ENCODE results near the gene PANK4. TPM values are rescaled to one million over a fixed set of nuclear protein-coding genes. Genes with fewer than 3 reads are reported as not detected.

PANK4 gene
- total RNA-seq, 4 donors from 2014 or later = 22.5 to 48.9 (median 37.9) TPM

GRCh38 chr1:2516946-2517345 lies 9.4 kb downstream of the PANK4 start:
- H3K9me3 ChIP-seq = no peaks in the 10 kb centered on the region
- H3K27me3 ChIP-seq = no peaks in the 10 kb centered on the region
- TF ChIP-seq CTCF (IDR thresholded peaks at IDR 0.05) (no peak), POLR2A (IDR thresholded peaks at IDR 0.05; ENCODE audit: low read depth) (no peak), EP300 (IDR thresholded peaks at IDR 0.05) (no peak), POLR2AphosphoS5 (IDR thresholded peaks at IDR 0.05) (no peak)
- DNase-seq (ENCODE audit: extremely low spot score) = no peak
- WGBS = 92% methylated on average over 12 of the region's 14 CpGs
- H3K27ac ChIP-seq (replicated peaks in 1 of 4) = no peak overlapping the region
- no peak overlapping the region for H3K4me3 ChIP-seq
- intact Hi-C loops (cut with DNase I) = no loop called here
- no peaks in the 10 kb centered on the region for H3K4me1 ChIP-seq
- H3K36me3 ChIP-seq = peaks cover 94 to 98% (median 98%) of the 10 kb centered on the region in 4 donors

GRCh38 chr1:2516124-2516523 lies 10.3 kb downstream of the PANK4 start:
- no peak for DNase-seq (ENCODE audit: extremely low spot score)
- no peak overlapping the region for H3K4me3 ChIP-seq
- intact Hi-C loops (cut with DNase I) = no loop called here
- TF ChIP-seq POLR2AphosphoS5 (IDR thresholded peaks at IDR 0.05) = no peak
- no peak for TF ChIP-seq POLR2A (IDR thresholded peaks at IDR 0.05; ENCODE audit: low read depth)
- TF ChIP-seq CTCF (IDR thresholded peaks at IDR 0.05) = no peak
- TF ChIP-seq EP300 (IDR thresholded peaks at IDR 0.05) = no peak
- 94% methylated on average over 17 of the region's 17 CpGs for WGBS
- no peaks in the 10 kb centered on the region for H3K9me3 ChIP-seq
- no peaks in the 10 kb centered on the region for H3K27me3 ChIP-seq
- no peak overlapping the region for H3K27ac ChIP-seq (replicated peaks in 1 of 4)
- H3K36me3 ChIP-seq = peaks cover 97 to 100% (median 100%) of the 10 kb centered on the region in 4 donors
- H3K4me1 ChIP-seq = no peaks in the 10 kb centered on the region

- no peaks in the 10 kb centered on the region for H3K4me1 ChIP-seq
- H3K4me3 ChIP-seq = no peak overlapping the region
- TF ChIP-seq CTCF (IDR thresholded peaks at IDR 0.05) (no peak), EP300 (IDR thresholded peaks at IDR 0.05) (no peak), POLR2AphosphoS5 (IDR thresholded peaks at IDR 0.05) (no peak), POLR2A (IDR thresholded peaks at IDR 0.05; ENCODE audit: low read depth) (no peak)
- no peaks in the 10 kb centered on the region for H3K9me3 ChIP-seq
- 91% methylated on average over 11 of the region's 11 CpGs for WGBS
- H3K27ac ChIP-seq (replicated peaks in 1 of 4) = no peak overlapping the region
- no peak for DNase-seq (ENCODE audit: extremely low spot score)
- intact Hi-C loops (cut with DNase I) = no loop called here
- H3K36me3 ChIP-seq = peaks cover 97 to 100% (median 100%) of the 10 kb centered on the region in 4 donors
- no peaks in the 10 kb centered on the region for H3K27me3 ChIP-seq
Measured at GRCh38 chr1:2515763-2516080, 10.7 kb downstream of the PANK4 start.

DNA sequence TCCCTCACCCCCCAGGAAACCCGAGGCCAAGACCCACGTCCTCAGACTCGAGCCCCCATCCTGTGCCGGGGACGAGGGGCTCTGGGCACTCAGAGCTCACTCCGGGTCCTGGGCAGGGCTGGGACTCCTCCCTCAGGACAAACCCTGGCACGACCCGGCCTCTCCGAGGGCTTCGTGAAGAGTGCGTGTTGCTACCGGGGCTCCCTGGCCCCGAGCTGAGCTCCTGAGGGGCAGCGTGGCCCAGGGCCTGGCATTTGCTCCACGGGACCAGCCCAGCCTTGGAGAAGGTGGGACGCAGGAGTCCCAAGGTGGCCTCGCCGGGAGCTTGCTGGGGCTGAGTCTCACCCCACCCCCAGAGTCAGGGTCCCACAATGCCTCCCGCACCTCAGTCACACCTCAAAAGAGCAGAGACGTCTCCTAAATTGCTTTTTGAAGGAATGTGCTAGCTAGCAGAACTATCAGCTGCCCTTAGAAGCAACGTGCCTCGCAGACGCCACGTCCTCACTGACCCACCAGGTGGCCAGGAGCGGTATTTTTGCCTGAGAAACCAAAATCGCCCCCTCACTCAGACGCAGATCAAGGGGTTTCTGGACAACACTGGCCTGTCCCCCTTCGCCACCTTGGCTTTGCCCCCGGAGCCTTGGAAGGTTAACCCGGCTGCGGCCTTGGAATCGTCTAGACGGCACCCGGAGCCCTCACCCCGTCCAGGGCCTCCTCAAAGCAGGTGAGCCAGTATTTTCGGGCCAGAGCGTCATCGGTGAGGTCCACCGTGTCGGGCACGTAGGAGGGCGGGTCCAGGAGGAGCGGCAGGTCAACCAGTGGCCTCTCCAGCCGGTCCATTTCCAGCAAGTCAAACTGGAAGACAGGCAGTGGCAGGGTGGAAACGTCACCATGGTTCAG lies 11.3 kb downstream of the PANK4 start:
- TF ChIP-seq CTCF (IDR thresholded peaks at IDR 0.05) (no peak), EP300 (IDR thresholded peaks at IDR 0.05) (no peak), POLR2AphosphoS5 (IDR thresholded peaks at IDR 0.05) (no peak), POLR2A (IDR thresholded peaks at IDR 0.05; ENCODE audit: low read depth) (no peak)
- intact Hi-C loops (cut with DNase I) = no loop called here
- peaks cover 97 to 100% (median 100%) of the 10 kb centered on the region in 4 donors for H3K36me3 ChIP-seq
- H3K4me3 ChIP-seq = no peak overlapping the region
- no peaks in the 10 kb centered on the region for H3K9me3 ChIP-seq
- no peaks in the 10 kb centered on the region for H3K4me1 ChIP-seq
- H3K27me3 ChIP-seq = no peaks in the 10 kb centered on the region
- 92% methylated on average over 28 of the region's 45 CpGs for WGBS
- no peak overlapping the region for H3K27ac ChIP-seq (replicated peaks in 1 of 4)
- no peak for DNase-seq (ENCODE audit: extremely low spot score)

All from esophagus muscularis mucosa (tissue), 4 donors.